22Rv1 (cell line): ENCODE data around the gene CFAP107.
"Not testable (repeated sequence)": the region's sequence is repeated elsewhere in the genome, so short reads cannot be mapped to it uniquely, and the experiment has no call there.

Source experiments
- H3K27ac ChIP-seq: fragments of 450-650 bp; 2 replicates; pipeline ENCODE4 v1.5.1; 2017
- ZFX ChIP-seq: fragments of 450-650 bp; IDR thresholded peaks from 2 replicates; pipeline ENCODE4 v1.6.1; 2017; ENCODE audit warnings: antibody characterized with exemption, borderline replicate concordance
- TF ChIP-seq, protein P1 (sequence below): fragments of 450-650 bp; IDR thresholded peaks from 2 replicates; pipeline ENCODE4 v1.5.1; 2017; ENCODE audit warnings: mild to moderate bottlenecking

The CFAP107 gene

GRCh38 chr1:12717301-12717838 is 28.6 kb upstream of the CFAP107 start:
- TF ChIP-seq ZFX: no peak
- TF ChIP-seq, protein P1, sequence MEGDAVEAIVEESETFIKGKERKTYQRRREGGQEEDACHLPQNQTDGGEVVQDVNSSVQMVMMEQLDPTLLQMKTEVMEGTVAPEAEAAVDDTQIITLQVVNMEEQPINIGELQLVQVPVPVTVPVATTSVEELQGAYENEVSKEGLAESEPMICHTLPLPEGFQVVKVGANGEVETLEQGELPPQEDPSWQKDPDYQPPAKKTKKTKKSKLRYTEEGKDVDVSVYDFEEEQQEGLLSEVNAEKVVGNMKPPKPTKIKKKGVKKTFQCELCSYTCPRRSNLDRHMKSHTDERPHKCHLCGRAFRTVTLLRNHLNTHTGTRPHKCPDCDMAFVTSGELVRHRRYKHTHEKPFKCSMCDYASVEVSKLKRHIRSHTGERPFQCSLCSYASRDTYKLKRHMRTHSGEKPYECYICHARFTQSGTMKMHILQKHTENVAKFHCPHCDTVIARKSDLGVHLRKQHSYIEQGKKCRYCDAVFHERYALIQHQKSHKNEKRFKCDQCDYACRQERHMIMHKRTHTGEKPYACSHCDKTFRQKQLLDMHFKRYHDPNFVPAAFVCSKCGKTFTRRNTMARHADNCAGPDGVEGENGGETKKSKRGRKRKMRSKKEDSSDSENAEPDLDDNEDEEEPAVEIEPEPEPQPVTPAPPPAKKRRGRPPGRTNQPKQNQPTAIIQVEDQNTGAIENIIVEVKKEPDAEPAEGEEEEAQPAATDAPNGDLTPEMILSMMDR: no peak
- no peak overlapping the region for H3K27ac ChIP-seq

GRCh38 chr1:12722626-12723025 is 23.4 kb upstream of the CFAP107 start:
- no peak overlapping the region for H3K27ac ChIP-seq
- TF ChIP-seq, protein P1: no peak
- TF ChIP-seq ZFX: no peak

GRCh38 chr1:12728391-12728790 is 17.6 kb upstream of the CFAP107 start:
- no peak for TF ChIP-seq ZFX
- TF ChIP-seq, protein P1: no peak
- H3K27ac ChIP-seq: no peak overlapping the region

DNA sequence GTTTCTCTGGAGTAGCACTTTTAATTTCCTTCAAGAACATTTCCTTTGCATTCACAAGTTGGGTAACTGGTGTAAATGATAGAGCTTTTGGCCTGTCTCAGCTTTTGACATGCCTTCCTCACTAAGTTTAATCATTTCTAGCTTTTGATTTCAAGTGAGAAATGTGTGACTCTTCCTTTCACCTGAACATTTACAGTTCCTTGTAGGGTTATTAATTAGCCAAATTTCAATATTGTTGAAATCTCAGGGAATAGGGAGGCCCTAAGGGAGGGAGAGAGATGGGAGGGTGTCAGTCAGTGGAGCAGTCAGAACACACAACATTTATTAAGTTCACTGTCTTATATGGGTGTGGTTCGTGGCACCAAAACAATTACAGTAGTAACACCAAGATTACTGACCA is 15.8 kb upstream of the CFAP107 start:
- no peak overlapping the region for H3K27ac ChIP-seq
- no peak for TF ChIP-seq ZFX
- TF ChIP-seq, protein P1: no peak

DNA sequence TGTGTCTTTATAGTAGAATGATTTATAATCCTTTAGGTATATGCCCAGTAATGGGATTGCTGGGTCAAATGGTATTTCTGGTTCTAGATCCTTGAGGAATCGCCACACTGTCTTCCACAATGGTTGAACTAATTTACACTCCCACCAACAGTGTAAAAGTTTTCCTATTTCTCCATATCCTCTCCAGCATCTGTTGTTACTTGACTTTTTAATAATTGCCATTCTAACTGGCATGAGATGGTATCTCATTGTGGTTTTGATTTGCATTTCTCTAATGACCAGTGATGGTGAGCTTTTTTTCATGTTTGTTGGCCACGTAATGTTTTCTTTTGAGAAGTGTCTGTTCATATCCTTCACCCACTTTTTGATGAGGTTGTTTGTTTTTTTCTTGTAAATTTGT is 14.9 kb upstream of the CFAP107 start:
- H3K27ac ChIP-seq: not testable (repeated sequence)

DNA sequence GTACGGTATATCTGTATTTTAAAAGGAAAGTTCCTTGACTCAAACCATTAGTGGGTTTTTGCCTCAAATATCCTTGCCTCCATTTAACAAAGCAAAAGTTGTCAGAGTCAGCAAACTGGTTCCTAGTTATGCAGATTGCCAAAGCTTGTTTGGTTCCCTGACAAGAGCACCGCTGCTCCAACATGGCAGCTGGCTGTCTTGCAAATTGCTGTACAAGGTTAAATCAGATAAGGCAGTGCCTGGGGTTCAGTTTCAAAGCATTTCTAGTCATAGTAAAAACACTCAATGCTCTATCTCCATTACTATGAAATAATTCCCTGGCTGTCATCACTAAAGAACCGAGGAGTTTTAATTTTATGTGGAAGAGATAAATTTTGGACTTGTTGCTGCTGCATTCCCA is 11.3 kb upstream of the CFAP107 start:
- TF ChIP-seq, protein P1: no peak
- no peak for TF ChIP-seq ZFX
- no peak overlapping the region for H3K27ac ChIP-seq

- TF ChIP-seq, protein P1: no peak
- TF ChIP-seq ZFX: no peak
- no peak overlapping the region for H3K27ac ChIP-seq
Observed at GRCh38 chr1:12738934-12739333, 7.1 kb upstream of the CFAP107 start.

GRCh38 chr1:12739613-12740012 is 6.4 kb upstream of the CFAP107 start:
- H3K27ac ChIP-seq: no peak overlapping the region
- TF ChIP-seq, protein P1: no peak
- no peak for TF ChIP-seq ZFX
